T follicular helper cell (primary cell): ENCODE results near the gene PIF1.
"Not testable (repeated sequence)": the region's sequence is repeated elsewhere in the genome, so short reads cannot be mapped to it uniquely, and the experiment has no call there.

Source experiments
- DNase-seq: peaks from one replicate; pipeline ENCODE4 v3.0.0-alpha.2; 2020; ENCODE audit warnings: low read depth

PIF1 gene

GRCh38 chr15:64847876-64848716, 22.6 kb upstream of the PIF1 start:
- no peak for DNase-seq

- DNase-seq, result no peak
Observed at GRCh38 chr15:64847448-64847847, 22.0 kb upstream of the PIF1 start.

- DNase-seq, result no peak
Observed at GRCh38 chr15:64847016-64847415, 21.6 kb upstream of the PIF1 start.

GRCh38 chr15:64845831-64846595, 20.6 kb upstream of the PIF1 start:
- no peak for DNase-seq

GRCh38 chr15:64845183-64845611, 19.8 kb upstream of the PIF1 start:
- no peak for DNase-seq

GRCh38 chr15:64844576-64845145, 19.2 kb upstream of the PIF1 start:
- DNase-seq, result no peak

- DNase-seq, result no peak
Observed at GRCh38 chr15:64843991-64844390, 18.5 kb upstream of the PIF1 start.

GRCh38 chr15:64842986-64843561, 17.6 kb upstream of the PIF1 start:
- DNase-seq, result no peak

- no peak for DNase-seq
Observed at GRCh38 chr15:64842096-64842939, 16.9 kb upstream of the PIF1 start.

- DNase-seq, result peak; percentile 81
Observed at GRCh38 chr15:64841344-64842095, 16.1 kb upstream of the PIF1 start, which contains the start of gene PLEKHO2. Gene PLEKHO2, plus strand, starts transcription at chr15:64841915. Its CDS starts 102 bp downstream, at chr15:64842017.

GRCh38 chr15:64841060-64841343, 15.6 kb upstream of the PIF1 start:
- no peak for DNase-seq

GRCh38 chr15:64837502-64837901, 12.1 kb upstream of the PIF1 start:
- peak; percentile 18 for DNase-seq

GRCh38 chr15:64836023-64836536, 10.6 kb upstream of the PIF1 start:
- DNase-seq, result no peak

- no peak for DNase-seq
Observed at GRCh38 chr15:64833690-64834089, 8.2 kb upstream of the PIF1 start.

GRCh38 chr15:64828985-64829384, 3.5 kb upstream of the PIF1 start:
- no peak for DNase-seq

GRCh38 chr15:64824929-64825430, 467 bp downstream of the PIF1 start:
- no peak for DNase-seq

GRCh38 chr15:64816452-64816851, 9.0 kb downstream of the PIF1 start:
- DNase-seq, result no peak

- not testable (repeated sequence) for DNase-seq
Observed at GRCh38 chr15:64814965-64815364, 10.5 kb downstream of the PIF1 start.

- DNase-seq, result not testable (repeated sequence)
Observed at GRCh38 chr15:64814283-64814682, 11.2 kb downstream of the PIF1 start.

GRCh38 chr15:64813075-64813474, 12.4 kb downstream of the PIF1 start:
- DNase-seq, result no peak
